ENCODE measurements around the gene MOB3B.

DNA sequence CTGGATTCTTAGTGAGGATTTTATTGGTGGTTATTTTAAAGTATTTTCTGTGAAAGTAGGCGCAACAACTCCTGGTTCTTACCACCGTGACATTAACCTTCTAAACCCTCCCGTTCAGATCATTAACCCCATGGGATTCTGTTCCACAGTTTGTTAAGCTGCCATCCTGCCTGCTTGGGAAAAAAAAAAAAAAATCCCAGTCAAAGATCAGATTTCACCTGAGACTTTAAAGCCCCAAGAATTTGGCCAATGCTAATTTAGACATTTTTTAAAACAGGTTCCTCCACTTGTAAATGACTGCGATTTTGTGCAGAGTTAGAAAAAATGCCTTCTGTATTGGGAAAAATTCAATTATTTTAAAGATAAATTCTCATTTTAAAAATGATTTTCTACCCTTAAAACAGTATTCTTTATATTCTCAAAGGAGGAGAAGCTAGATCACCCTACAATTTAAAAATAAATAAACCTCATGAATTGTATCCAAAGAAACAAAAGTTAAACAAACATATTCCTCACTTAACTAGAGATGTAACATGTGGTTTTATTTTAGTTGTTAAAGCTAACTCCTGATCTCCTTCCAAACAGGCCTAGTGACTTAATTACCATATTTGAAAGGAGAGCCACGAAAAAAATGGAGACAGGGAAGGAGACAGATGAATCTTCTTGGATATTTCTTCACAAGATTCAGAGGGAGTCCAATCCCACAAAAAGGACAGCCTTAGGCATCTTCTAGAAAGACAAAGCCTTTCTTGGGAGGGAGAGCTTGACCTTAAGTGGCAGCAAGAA, 98.7 kb downstream of the MOB3B start:
- TF ChIP-seq CTCF (IDR thresholded peaks at IDR 0.05) (no peak), POLR2AphosphoS5 (IDR thresholded peaks at IDR 0.05; ENCODE audit: low read depth, low read length) (no peak)

Measured in Panc1 (cell line).